Lung (tissue), 12 donors: ENCODE results near the gene CFAP100. TPM values are rescaled to one million over a fixed set of nuclear protein-coding genes. Genes with fewer than 3 reads are reported as not detected.

Source experiments
- ATAC-seq: fragments of 200-7000 bp; cut with Tn5 transposase; one replicate; pipeline ENCODE4 v1.9.1; 2020; ENCODE audit warnings: moderate number of reproducible peaks; ENCODE audit not compliant: insufficient read depth, low FRiP score
- DNase-seq, 3 donors: peaks; one replicate each; pipeline ENCODE4 v3.0.0-alpha.2; 2013 to 2017
- H3K27ac ChIP-seq, 2 donors: one replicate each; pipeline ENCODE4 v1.5.1; 2013; ENCODE audit warnings: mild to moderate bottlenecking in 2 of 2, moderate library complexity in 2 of 2, control low read depth in 1 of 2, inconsistent platforms in 1 of 2, low read depth in 1 of 2, low read length in 1 of 2
- H3K27me3 ChIP-seq, 3 donors: one replicate each; pipeline ENCODE4 v1.5.1; 2013; ENCODE audit warnings: low read length in 2 of 3; ENCODE audit not compliant: control insufficient read depth in 3 of 3, insufficient read depth in 3 of 3
- H3K36me3 ChIP-seq, 4 donors: one replicate each; pipeline ENCODE4 v1.5.1; 2013; ENCODE audit warnings: low read length in 4 of 4, mild to moderate bottlenecking in 1 of 4, moderate library complexity in 1 of 4; ENCODE audit not compliant: control insufficient read depth in 4 of 4, insufficient read depth in 4 of 4
- H3K4me1 ChIP-seq, 5 donors: one replicate each; pipeline ENCODE4 v1.5.1; 2013; ENCODE audit warnings: low read length in 5 of 5, mild to moderate bottlenecking in 2 of 5, moderate library complexity in 1 of 5; ENCODE audit not compliant: control insufficient read depth in 5 of 5, insufficient read depth in 5 of 5
- H3K4me3 ChIP-seq: one replicate; pipeline ENCODE4 v1.5.1; 2013; ENCODE audit warnings: mild to moderate bottlenecking, control low read depth, moderate library complexity
- H3K9ac ChIP-seq, 2 donors: one replicate each; pipeline ENCODE4 v1.5.1; 2013; ENCODE audit warnings: low read length in 2 of 2, control low read depth in 1 of 2; ENCODE audit not compliant: insufficient read depth in 1 of 2
- H3K9me3 ChIP-seq, 4 donors: one replicate each; pipeline ENCODE4 v1.5.1; 2013; ENCODE audit warnings: low read length in 3 of 4, mild to moderate bottlenecking in 1 of 4, moderate library complexity in 1 of 4; ENCODE audit not compliant: control insufficient read depth in 4 of 4, insufficient read depth in 3 of 4
- CTCF ChIP-seq: IDR thresholded peaks from 2 replicates; pipeline ENCODE4 v1.5.1; 2012; ENCODE audit warnings: mild to moderate bottlenecking; ENCODE audit errors: control extremely low read depth, extremely low read depth
- WGBS, 2 donors: extraction: QIAGEN DNeasy Blood & Tissue Kit; methylation state at CpG; one replicate each; pipeline ENCODE4 v1.1.7; 2013; 5-methylcytosine and 5-hydroxymethylcytosine counted together
- polyA plus RNA-seq, 2 donors: library from polyadenylated mRNA; stranded (reverse); fragments of 200-250 nt; gene quantifications; one replicate each; pipeline ENCODE4 v1.2.1, GENCODE V29; 2013
- total RNA-seq, 2 donors: library from RNA; depleted of rRNA in 1 of 2; stranded (reverse); fragments of >200 nt in 1 of 2; gene quantifications; one replicate each; pipeline ENCODE4 v1.2.1, GENCODE V29; 2014 to 2021
- donor health status: control.
- donor health status: control.
- donor health status: Bipolar disorder and iron deficiency.
- donor health status: healthy.
- donor health status: DM: yes; HTN: yes; CAD: no.

CFAP100 gene
- total and polyA plus RNA-seq, 4 donors, result 7.7 to 31.9 (median 11.5) TPM

GRCh38 chr3:126480861-126481260, 86.2 kb downstream of the CFAP100 start:
- H3K4me1 ChIP-seq, result peaks cover 2 to 16% (median 4%) of the 10 kb centered on the region in 5 donors
- no peak for TF ChIP-seq CTCF
- no peak overlapping the region for H3K9ac ChIP-seq
- no peaks in the 10 kb centered on the region for H3K27me3 ChIP-seq
- no peak overlapping the region for H3K27ac ChIP-seq
- WGBS, 2 donors, result 83 to 92% methylated on average over 8 of the region's 8 CpGs
- no peak for DNase-seq
- ATAC-seq, result no peak
- no peaks in the 10 kb centered on the region for H3K36me3 ChIP-seq
- H3K4me3 ChIP-seq, result no peak overlapping the region
- H3K9me3 ChIP-seq, result no peaks in the 10 kb centered on the region

GRCh38 chr3:126481808-126482502, 87.2 kb downstream of the CFAP100 start:
- TF ChIP-seq CTCF, result no peak
- WGBS, 2 donors, result 82 to 85% methylated on average over 16 of the region's 16 CpGs
- no peaks in the 10 kb centered on the region for H3K9me3 ChIP-seq
- H3K27ac ChIP-seq, result no peak overlapping the region
- no peaks in the 10 kb centered on the region for H3K36me3 ChIP-seq
- no peaks in the 10 kb centered on the region for H3K27me3 ChIP-seq
- no peak for ATAC-seq
- H3K9ac ChIP-seq, result no peak overlapping the region
- no peak overlapping the region for H3K4me3 ChIP-seq
- peak; percentile 20 to 37 (median 31) for DNase-seq
- peaks cover 0 to 16% (median 4%) of the 10 kb centered on the region in 5 donors for H3K4me1 ChIP-seq

- no peaks in the 10 kb centered on the region for H3K27me3 ChIP-seq
- H3K4me1 ChIP-seq, result peaks cover 0 to 16% (median 4%) of the 10 kb centered on the region in 5 donors
- no peak overlapping the region for H3K27ac ChIP-seq
- ATAC-seq, result no peak
- no peak overlapping the region for H3K4me3 ChIP-seq
- no peak for DNase-seq
- TF ChIP-seq CTCF, result no peak
- no peak overlapping the region for H3K9ac ChIP-seq
- 95% methylated on average over 15 of the region's 15 CpGs for WGBS, 2 donors
- no peaks in the 10 kb centered on the region for H3K36me3 ChIP-seq
- no peaks in the 10 kb centered on the region for H3K9me3 ChIP-seq
These were observed 88.0 kb downstream of the CFAP100 start for GRCh38 chr3:126482503-126483255.
